Measurements from ENCODE around the gene LYSMD2.

LYSMD2 gene

DNA sequence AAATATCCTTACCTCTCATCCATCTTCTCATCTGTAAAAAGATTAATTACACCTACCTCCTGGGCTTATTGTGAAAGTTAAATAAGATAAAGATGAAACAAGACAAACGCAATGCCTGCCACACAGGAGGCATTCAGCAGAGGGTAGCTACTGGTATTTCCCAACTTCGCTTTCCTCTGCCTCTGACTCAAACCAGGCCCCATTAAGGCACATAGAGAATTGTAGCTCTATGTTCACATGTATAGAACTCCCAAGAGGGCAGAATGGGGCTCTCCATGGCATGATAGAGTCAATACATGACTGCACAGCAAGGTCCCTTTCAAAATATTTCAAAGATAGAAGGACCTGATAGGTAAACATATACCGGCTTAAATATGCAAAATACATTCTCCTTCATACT is 1.4 kb downstream of the LYSMD2 start:
- H3K36me3 ChIP-seq (ENCODE audit: control insufficient read depth, low read length): no peaks in the 10 kb centered on the region
- H3K9me3 ChIP-seq (ENCODE audit: control insufficient read depth, insufficient read depth, low read length): no peaks in the 10 kb centered on the region
- no peaks in the 10 kb centered on the region for H3K79me2 ChIP-seq (ENCODE audit: control insufficient read depth, low read length)
- H3K9me2 ChIP-seq (replicated peaks; ENCODE audit: control insufficient read depth, low read length): no peaks in the 10 kb centered on the region
- TF ChIP-seq EZH2phosphoT487 (IDR thresholded peaks at IDR 0.05; ENCODE audit: borderline replicate concordance, low read length): no peak
- TF ChIP-seq, protein P1, sequence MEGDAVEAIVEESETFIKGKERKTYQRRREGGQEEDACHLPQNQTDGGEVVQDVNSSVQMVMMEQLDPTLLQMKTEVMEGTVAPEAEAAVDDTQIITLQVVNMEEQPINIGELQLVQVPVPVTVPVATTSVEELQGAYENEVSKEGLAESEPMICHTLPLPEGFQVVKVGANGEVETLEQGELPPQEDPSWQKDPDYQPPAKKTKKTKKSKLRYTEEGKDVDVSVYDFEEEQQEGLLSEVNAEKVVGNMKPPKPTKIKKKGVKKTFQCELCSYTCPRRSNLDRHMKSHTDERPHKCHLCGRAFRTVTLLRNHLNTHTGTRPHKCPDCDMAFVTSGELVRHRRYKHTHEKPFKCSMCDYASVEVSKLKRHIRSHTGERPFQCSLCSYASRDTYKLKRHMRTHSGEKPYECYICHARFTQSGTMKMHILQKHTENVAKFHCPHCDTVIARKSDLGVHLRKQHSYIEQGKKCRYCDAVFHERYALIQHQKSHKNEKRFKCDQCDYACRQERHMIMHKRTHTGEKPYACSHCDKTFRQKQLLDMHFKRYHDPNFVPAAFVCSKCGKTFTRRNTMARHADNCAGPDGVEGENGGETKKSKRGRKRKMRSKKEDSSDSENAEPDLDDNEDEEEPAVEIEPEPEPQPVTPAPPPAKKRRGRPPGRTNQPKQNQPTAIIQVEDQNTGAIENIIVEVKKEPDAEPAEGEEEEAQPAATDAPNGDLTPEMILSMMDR (IDR thresholded peaks at IDR 0.05; ENCODE audit: low read depth, low read length, poor library complexity, severe bottlenecking): no peak
- H3K4me3 ChIP-seq (ENCODE audit: low read length): peak overlapping the region; percentile 76; the same call in 1 of the 2 replicates
- 0 out of 2 replicates have a peak, but pooled peaks cover 3% of the 10 kb centered on the region for H4K20me1 ChIP-seq (ENCODE audit: control insufficient read depth, insufficient read depth, low read depth, low read length)
- peaks cover 38% of the 10 kb centered on the region for H3K4me1 ChIP-seq (ENCODE audit: control insufficient read depth, low read length)
- 0 out of 2 replicates have a peak, but pooled peaks cover 3% of the 10 kb centered on the region for H3F3A ChIP-seq (ENCODE audit: control insufficient read depth, insufficient read depth)
- H3K27me3 ChIP-seq (ENCODE audit: control insufficient read depth, low read length): peaks cover 10% of the 10 kb centered on the region
- H3K4me2 ChIP-seq (ENCODE audit: low read length): peak overlapping the region; percentile 80
- H3K27ac ChIP-seq (ENCODE audit: low read depth, low read length): no peak overlapping the region

DNA sequence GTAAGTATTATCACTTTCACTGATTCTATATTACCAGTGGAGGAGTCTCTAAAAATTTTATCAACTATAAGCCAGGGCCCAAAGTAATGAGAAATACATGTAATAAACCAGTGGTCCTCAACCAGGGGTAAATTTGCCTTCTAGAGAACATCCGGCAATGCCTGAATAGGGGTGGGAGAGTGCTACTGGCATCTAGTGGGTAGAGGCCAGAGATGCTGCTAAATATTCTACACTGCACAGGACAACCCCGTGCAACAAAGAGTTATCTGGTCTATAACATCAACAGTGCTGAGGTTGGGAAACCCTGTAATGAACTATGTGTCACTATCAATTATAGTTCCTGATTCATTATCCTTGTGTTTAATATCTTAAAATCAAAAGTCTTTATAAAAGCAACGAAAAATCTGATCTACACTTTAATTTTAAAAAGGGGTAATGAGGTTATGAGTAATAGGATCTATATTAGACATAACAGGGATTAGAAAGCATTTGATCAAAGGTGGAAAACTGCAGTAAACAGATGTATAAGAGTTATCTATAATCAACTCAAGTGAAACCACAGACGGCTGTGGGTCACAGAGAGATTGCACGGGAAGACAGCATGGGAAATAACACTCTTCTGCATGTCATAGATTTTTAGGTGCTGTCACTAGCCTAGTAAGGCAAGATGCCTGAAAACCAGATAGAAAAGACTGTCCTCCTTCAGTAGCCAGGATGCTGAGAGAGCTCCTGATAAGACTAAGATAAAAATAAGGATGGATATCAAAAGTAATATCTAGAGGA is 2.0 kb downstream of the LYSMD2 start:
- H3K4me1 ChIP-seq (ENCODE audit: control insufficient read depth, low read length): peaks cover 44% of the 10 kb centered on the region
- H3K4me2 ChIP-seq (ENCODE audit: low read length): peak overlapping the region; percentile 80
- H3K79me2 ChIP-seq (ENCODE audit: control insufficient read depth, low read length): no peaks in the 10 kb centered on the region

DNA sequence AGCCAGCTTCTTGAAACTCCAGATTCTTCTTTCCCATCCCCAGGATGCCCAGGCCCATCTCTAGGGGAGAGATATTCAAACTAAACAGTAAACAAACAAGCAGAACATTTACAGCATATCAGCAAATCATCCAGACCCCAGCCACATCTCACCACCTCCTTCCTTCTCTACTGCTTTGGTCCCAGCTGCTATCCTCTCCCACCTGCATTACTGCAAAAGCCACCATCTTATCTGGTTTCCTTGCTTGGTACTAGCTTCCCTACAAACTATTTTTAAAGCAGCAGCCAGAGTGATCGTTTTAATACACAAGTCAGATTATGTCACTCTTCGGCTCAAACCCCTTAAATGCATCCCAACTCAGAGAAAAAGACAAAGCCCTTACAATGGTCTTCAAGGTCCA is 4.8 kb downstream of the LYSMD2 start:
- Histone ChIP-seq H3K4me1 (ENCODE audit: control insufficient read depth, low read length) (peaks cover 38% of the 10 kb centered on the region), H3K27ac (ENCODE audit: low read depth, low read length) (no peak overlapping the region), H3K4me2 (ENCODE audit: low read length) (no peak overlapping the region)

More for the DNA sequence above, 2.0 kb downstream of the LYSMD2 start:
- no peaks in the 10 kb centered on the region for H3K9me3 ChIP-seq (ENCODE audit: control insufficient read depth, insufficient read depth, low read length)
- H3K9me2 ChIP-seq (replicated peaks; ENCODE audit: control insufficient read depth, low read length): no peaks in the 10 kb centered on the region
- 0 out of 2 replicates have a peak, but pooled peaks cover 3% of the 10 kb centered on the region for H3F3A ChIP-seq (ENCODE audit: control insufficient read depth, insufficient read depth)
- no peaks in the 10 kb centered on the region for H3K36me3 ChIP-seq (ENCODE audit: control insufficient read depth, low read length)
- H3K27me3 ChIP-seq (ENCODE audit: control insufficient read depth, low read length): peaks cover 10% of the 10 kb centered on the region
- no peak for TF ChIP-seq EZH2phosphoT487 (IDR thresholded peaks at IDR 0.05; ENCODE audit: borderline replicate concordance, low read length)
- TF ChIP-seq, protein P1 (IDR thresholded peaks at IDR 0.05; ENCODE audit: low read depth, low read length, poor library complexity, severe bottlenecking): no peak
- no peak overlapping the region for H3K4me3 ChIP-seq (ENCODE audit: low read length)
- no peak overlapping the region for H3K27ac ChIP-seq (ENCODE audit: low read depth, low read length)
- 0 out of 2 replicates have a peak, but pooled peaks cover 3% of the 10 kb centered on the region for H4K20me1 ChIP-seq (ENCODE audit: control insufficient read depth, insufficient read depth, low read depth, low read length)

More for the DNA sequence above, 4.8 kb downstream of the LYSMD2 start:
- Histone ChIP-seq H3K9me3 (ENCODE audit: control insufficient read depth, insufficient read depth, low read length) (no peaks in the 10 kb centered on the region), H3K36me3 (ENCODE audit: control insufficient read depth, low read length) (no peaks in the 10 kb centered on the region), H4K20me1 (ENCODE audit: control insufficient read depth, insufficient read depth, low read depth, low read length) (0 out of 2 replicates have a peak, but pooled peaks cover 3% of the 10 kb centered on the region), H3F3A (ENCODE audit: control insufficient read depth, insufficient read depth) (0 out of 2 replicates have a peak, but pooled peaks cover 3% of the 10 kb centered on the region), H3K27me3 (ENCODE audit: control insufficient read depth, low read length) (peaks cover 10% of the 10 kb centered on the region), H3K9me2 (replicated peaks; ENCODE audit: control insufficient read depth, low read length) (no peaks in the 10 kb centered on the region), H3K4me3 (ENCODE audit: low read length) (no peak overlapping the region), H3K79me2 (ENCODE audit: control insufficient read depth, low read length) (no peaks in the 10 kb centered on the region)
- TF ChIP-seq EZH2phosphoT487 (IDR thresholded peaks at IDR 0.05; ENCODE audit: borderline replicate concordance, low read length): no peak
- TF ChIP-seq, protein P1 (IDR thresholded peaks at IDR 0.05; ENCODE audit: low read depth, low read length, poor library complexity, severe bottlenecking): no peak

All from DOHH2 (cell line).